Panc1 (cell line): ENCODE measurements around the gene PTPRR. TPM values are rescaled to one million over a fixed set of nuclear protein-coding genes. Genes with fewer than 3 reads are reported as not detected.

Experiments
- ATAC-seq: fragments of 200-7000 bp; cut with Tn5 transposase; 2 replicates; pipeline ENCODE4 v1.9.1; 2020; ENCODE audit warnings: mild to moderate bottlenecking, moderate library complexity
- BruUV-seq: library from RNA; stranded (reverse); fragments of 400-500 nt; replicated peaks from 2 replicates; lab custom pipeline; 2021; lab: Mats Ljungman, UMichigan
- CTCF ChIA-PET: fragments of 300-600 bp; sonication (Branson Sonifier 250); formaldehyde crosslinking; loops from one replicate; lab custom pipeline; 2022; ENCODE audit warnings: antibody characterized with exemption; lab: Charles Lee
- POLR2A ChIA-PET: fragments of 300-600 bp; sonication (Branson Sonifier 250); formaldehyde crosslinking; loops from one replicate; lab custom pipeline; 2022; ENCODE audit warnings: antibody characterized with exemption; lab: Charles Lee
- DNase-seq: peaks from one replicate; pipeline ENCODE4 v3.0.0-alpha.2; 2010; ENCODE audit warnings: low read depth, low spot score
- H3K27ac ChIP-seq: 2 replicates; pipeline ENCODE4 v1.5.1; 2011; ENCODE audit warnings: mild to moderate bottlenecking, low read length, inconsistent platforms
- H3K27me3 ChIP-seq: fragments of 200-500 bp; sonication (Bioruptor generic); 2 replicates; pipeline ENCODE4 v1.6.0; 2014; ENCODE audit warnings: low read length, inconsistent platforms; ENCODE audit not compliant: control insufficient read depth, insufficient read depth
- H3K36me3 ChIP-seq: fragments of 200-500 bp; sonication (Bioruptor generic); 2 replicates; pipeline ENCODE4 v1.5.1; 2014; ENCODE audit warnings: inconsistent platforms, mild to moderate bottlenecking, low read length, moderate library complexity; ENCODE audit not compliant: control insufficient read depth, insufficient read depth
- H3K4me1 ChIP-seq: 2 replicates; pipeline ENCODE4 v1.5.1; 2011; ENCODE audit warnings: inconsistent platforms, mild to moderate bottlenecking, low read length, moderate library complexity; ENCODE audit not compliant: control insufficient read depth, insufficient read depth
- H3K4me3 ChIP-seq, 2 experiments: 2 replicates each; pipeline ENCODE4 v1.5.1; 2011 to 2012; ENCODE audit warnings: low read depth in 2 of 2, low read length in 2 of 2, mild to moderate bottlenecking in 2 of 2, inconsistent platforms in 1 of 2, moderate library complexity in 1 of 2
- H3K9me3 ChIP-seq: fragments of 200-500 bp; sonication (Bioruptor generic); 2 replicates; pipeline ENCODE4 v1.5.1; 2014; ENCODE audit warnings: low read depth, mild to moderate bottlenecking, inconsistent platforms, low read length, moderate library complexity; ENCODE audit not compliant: control insufficient read depth, insufficient read depth
- CTCF ChIP-seq: fragments of 450-650 bp; IDR thresholded peaks from 2 replicates; pipeline ENCODE4 v1.5.1; 2017; ENCODE audit warnings: mild to moderate bottlenecking
- POLR2AphosphoS5 ChIP-seq: IDR thresholded peaks from 2 replicates; pipeline ENCODE4 v1.6.1; 2012; ENCODE audit warnings: mild to moderate bottlenecking, low read depth, low read length, moderate library complexity
- REST ChIP-seq, 2 experiments: IDR thresholded peaks; 2 replicates each; pipeline ENCODE4 v1.6.1; 2011 to 2012; ENCODE audit warnings: low read depth in 2 of 2, control low read depth in 1 of 2, low read length in 1 of 2, mild to moderate bottlenecking in 1 of 2, moderate library complexity in 1 of 2; ENCODE audit not compliant: insufficient read depth in 1 of 2
- SIN3A ChIP-seq: IDR thresholded peaks from 2 replicates; pipeline ENCODE4 v1.6.1; 2012; ENCODE audit warnings: low read depth, mild to moderate bottlenecking, low read length, moderate library complexity, borderline replicate concordance; ENCODE audit not compliant: insufficient read depth
- TCF7L2 ChIP-seq: IDR thresholded peaks from 2 replicates; pipeline ENCODE4 v1.6.1; 2011; ENCODE audit warnings: mild to moderate bottlenecking, low read depth, low read length, inconsistent platforms
- in situ Hi-C: cut with HindIII; loops from 2 replicates; pipeline ENCODE4 v1.10.0; 2016; ENCODE audit warnings: low sequenced_read_pairs, low pct_unique_long_range_greater_than_20kb
- intact Hi-C: fragments of 100-400 bp; cut with micrococcal nuclease; formaldehyde crosslinking; loops from one replicate; pipeline ENCODE4 v1.10.0; 2022; ENCODE audit not compliant: unreplicated experiment
- total RNA-seq: library from RNA; stranded (reverse); gene quantifications from one replicate; pipeline ENCODE4 v1.2.1, GENCODE V29; 2021; ENCODE audit not compliant: unreplicated experiment

The PTPRR gene
- total RNA-seq, 1 experiment from 2014 or later, result not detected

- H3K9me3 ChIP-seq, result no peaks in the 10 kb centered on the region
- POLR2A ChIA-PET, result no interaction called here
- H3K36me3 ChIP-seq, result no peaks in the 10 kb centered on the region
- no peak overlapping the region for H3K27ac ChIP-seq
- ATAC-seq (no peak), DNase-seq (no peak)
- intact Hi-C loops, result no loop called here
- BruUV-seq, result no TSS peak
- CTCF ChIA-PET, result no interaction called here
- no peaks in the 10 kb centered on the region for H3K27me3 ChIP-seq
- no peak overlapping the region for H3K4me3 ChIP-seq
- H3K4me1 ChIP-seq, result no peaks in the 10 kb centered on the region
- TF ChIP-seq TCF7L2 (no peak), REST (IDR thresholded peaks at IDR 0.05; ENCODE audit: insufficient read depth in 1 of 2, low read depth in 2 of 2, low read length in 1 of 2) (no peak)
- in situ Hi-C loops, result no loop called here
These were observed 262.8 kb downstream of the PTPRR start for GRCh38 chr12:70657616-70658286.

GRCh38 chr12:70652451-70652850 lies 268.1 kb downstream of the PTPRR start:
- POLR2A ChIA-PET, result no interaction called here
- no peak overlapping the region for H3K4me3 ChIP-seq
- ATAC-seq (no peak), DNase-seq (no peak)
- no peaks in the 10 kb centered on the region for H3K27me3 ChIP-seq
- intact Hi-C loops, result no loop called here
- CTCF ChIA-PET, result no interaction called here
- no peak overlapping the region for H3K27ac ChIP-seq
- no peaks in the 10 kb centered on the region for H3K9me3 ChIP-seq
- in situ Hi-C loops, result no loop called here
- H3K36me3 ChIP-seq, result no peaks in the 10 kb centered on the region
- TF ChIP-seq POLR2AphosphoS5 (no peak), SIN3A (no peak), REST (IDR thresholded peaks at IDR 0.05; ENCODE audit: insufficient read depth in 1 of 2, low read depth in 2 of 2, low read length in 1 of 2) (no peak), CTCF (no peak), TCF7L2 (no peak)
- H3K4me1 ChIP-seq, result no peaks in the 10 kb centered on the region
- BruUV-seq, result no TSS peak
